H1 (cell line): ENCODE results near the gene RFC3. TPM values are rescaled to one million over a fixed set of nuclear protein-coding genes. Genes with fewer than 3 reads are reported as not detected.
A peak's percentile ranks its signal among the peaks of the same experiment; 100 is the strongest.

Experiments used
- CBX5 ChIP-seq: fragments of 300-800, 300-1000 bp; sonication (generic); IDR thresholded peaks from 2 replicates; pipeline ENCODE4 v1.7.1; 2016; ENCODE audit warnings: antibody characterized with exemption, low read length, low read depth
- CBX8 ChIP-seq: fragments of 300-800, 300-1000 bp; sonication (generic); IDR thresholded peaks from 2 replicates; pipeline ENCODE4 v1.7.1; 2016; ENCODE audit warnings: low read depth, low read length, borderline replicate concordance
- PHF8 ChIP-seq: fragments of 200-600 bp; sonication (generic); conservative IDR thresholded peaks from 2 replicates; pipeline ENCODE4 v1.7.1; 2012; ENCODE audit warnings: low read depth, mild to moderate bottlenecking, inconsistent platforms, low read length, moderate library complexity
- TAF1 ChIP-seq: IDR thresholded peaks from 2 replicates; pipeline ENCODE4 v1.6.1; 2011; ENCODE audit warnings: mild to moderate bottlenecking, low read depth, low read length
- TCF12 ChIP-seq: IDR thresholded peaks from 2 replicates; pipeline ENCODE4 v1.6.1; 2011; ENCODE audit warnings: low read depth, mild to moderate bottlenecking, low read length
- polyA plus RNA-seq, 7 experiments: library from polyadenylated mRNA; depleted of rRNA in 3 of 7; stranded (reverse) in 5 of 7; unstranded in 2 of 7; fragments of >200 nt in 5 of 7; fragments of 200-250 nt in 2 of 7; gene quantifications; 1 replicate in 5 of 7; 2 replicates in 1 of 7; 4 replicates in 1 of 7; pipeline versions ENCODE4 v1.2.1 to v1.2.3, GENCODE V29; 2011 to 2013; ENCODE audit warnings: missing spikeins in 2 of 7, mixed read lengths in 2 of 7
- total RNA-seq: library from RNA; stranded (reverse); fragmentation: NEBNext Ultra II Directional; extraction: Animal tissue kit (Norgen Biotek cat#: 25700); gene quantifications from 2 replicates; pipeline ENCODE4 v1.2.1, GENCODE V29; 2021

The RFC3 gene
- total and polyA plus RNA-seq, 2 of the 8 experiments (the other 6 are each of a cell fraction or from before 2014, with no cell fraction given): 26.4 to 45.6 TPM

DNA sequence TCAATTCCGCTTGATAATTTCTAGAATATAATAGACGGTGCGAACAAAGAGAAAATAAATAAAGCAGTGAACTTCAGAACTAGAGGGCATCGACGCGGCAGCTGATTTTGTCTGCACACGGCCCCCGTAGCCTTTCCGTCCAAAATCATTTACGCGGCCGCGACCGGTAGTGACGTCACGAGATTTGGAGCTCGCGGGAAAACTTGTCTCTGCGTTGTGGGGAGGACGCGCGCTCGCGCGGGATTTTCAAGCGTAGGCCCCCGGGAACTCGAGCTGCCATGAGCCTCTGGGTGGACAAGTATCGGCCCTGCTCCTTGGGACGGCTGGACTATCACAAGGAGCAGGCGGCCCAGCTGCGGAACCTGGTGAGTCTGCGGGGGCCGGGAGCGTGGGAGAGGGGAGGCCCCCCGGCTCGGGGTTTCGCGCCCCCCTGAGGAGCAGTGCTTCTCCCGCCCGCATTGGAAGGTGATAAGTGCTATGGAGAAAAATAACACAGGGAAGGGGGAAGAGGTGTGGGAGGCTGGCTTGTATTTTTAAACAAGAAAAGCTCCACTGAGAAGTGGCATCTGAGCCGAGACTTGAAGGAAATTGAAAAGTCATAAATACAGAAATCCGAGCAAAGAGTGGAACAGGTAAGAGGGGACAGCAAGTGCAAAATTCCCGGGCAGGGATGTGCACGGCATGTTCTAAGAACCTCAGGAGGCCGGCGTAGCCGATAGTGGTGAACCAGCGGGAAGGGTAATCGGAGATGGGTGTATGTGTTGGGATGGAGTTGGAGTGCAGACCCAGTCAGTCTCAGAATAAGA lies at the start of gene RFC3 (continued):
- TF ChIP-seq PHF8 (peak; percentile 88), TAF1 (peak; percentile 89), TCF12 (no peak), CBX8 (no peak), CBX5 (no peak)
